ENCODE data around the gene DLG1.

- TF ChIP-seq CTCF (IDR thresholded peaks at IDR 0.05; ENCODE audit: poor library complexity, severe bottlenecking) (no peak), EZH2 (IDR thresholded peaks at IDR 0.05; ENCODE audit: borderline replicate concordance, insufficient read depth, low read length, poor library complexity, severe bottlenecking) (no peak), POLR2AphosphoS5 (IDR thresholded peaks at IDR 0.05) (no peak), REST (IDR thresholded peaks at IDR 0.05; ENCODE audit: borderline replicate concordance) (no peak), RAD21 (conservative IDR thresholded peaks at IDR 0.05) (no peak), TAF1 (IDR thresholded peaks at IDR 0.05; ENCODE audit: low read depth) (no peak)
These were observed 59.6 kb downstream of the DLG1 start for GRCh38 chr3:197238842-197239241.

All from neural cell (in vitro differentiated cells).